ENCODE results near the gene TNFSF9. TPM values are rescaled to one million over a fixed set of nuclear protein-coding genes. Genes with fewer than 3 reads are reported as not detected.

The TNFSF9 gene
- total and polyA plus RNA-seq, 2 donors (not counting 1 experiment from before 2014, with no cell fraction given): 11.7 to 24.3 TPM

GRCh38 chr19:6522712-6523111, 8.1 kb upstream of the TNFSF9 start:
- CTCF ChIA-PET: interaction anchor here (0.7 to 3.6 kb wide), 8 partner anchors 12 to 340 kb away, joined by 3 to 19 read pairs (median 4); partner anchors contain the start of gene GPR108
- Histone ChIP-seq H4K20me1 (ENCODE audit: control insufficient read depth, insufficient read depth, low read length, poor library complexity, severe bottlenecking) (no peaks in the 10 kb centered on the region), H3K9ac (ENCODE audit: low read length) (peak overlapping the region; percentile 19), H3K4me1 (ENCODE audit: control insufficient read depth in 2 of 2, insufficient read depth in 2 of 2, low read length in 2 of 2) (peaks cover 20 to 53% of the 10 kb centered on the region in 2 donors), H3K79me2 (ENCODE audit: control insufficient read depth, insufficient read depth, low read length) (no peaks in the 10 kb centered on the region), H3K36me3 (replicated peaks in 1 of 2; ENCODE audit: control extremely low read depth in 1 of 2, control insufficient read depth in 1 of 2, extremely low read depth in 1 of 2, insufficient read depth in 2 of 2, low read length in 1 of 2) (no peaks in the 10 kb centered on the region), H3K4me2 (replicated peaks; ENCODE audit: low read depth, low read length, poor library complexity, severe bottlenecking) (peak overlapping the region; percentile 58), H3K27me3 (replicated peaks in 1 of 4; ENCODE audit: control extremely low read depth in 1 of 4, control insufficient read depth in 3 of 4, insufficient read depth in 4 of 4, low read length in 3 of 4) (no peaks in the 10 kb centered on the region), H3K27ac (ENCODE audit: low read length in 2 of 2) (peak overlapping the region; percentile 70 to 92), H2AFZ (ENCODE audit: insufficient read depth, low read depth, low read length, poor library complexity, severe bottlenecking) (peak overlapping the region; percentile 37), H3K4me3 (ENCODE audit: control extremely low read depth in 1 of 5, extremely low read depth in 1 of 5, insufficient read depth in 1 of 5, low read depth in 2 of 5, low read length in 4 of 5) (no peak overlapping the region), H3K9me3 (ENCODE audit: control extremely low read depth in 1 of 3, control insufficient read depth in 2 of 3, insufficient read depth in 1 of 3, low read length in 2 of 3) (peaks cover 0 to 4% (median 0%) of the 10 kb centered on the region in 3 donors)
- intact Hi-C loops (cut with micrococcal nuclease): loop anchor here (1.0 kb wide), 2 partner anchors 10 to 66 kb away; no protein-coding TSS in a partner anchor
- ATAC-seq (ENCODE audit: low read depth) (no peak), DNase-seq (no peak)
- Mint-ChIP-seq H3K4me3 (peak overlapping the region; percentile 80), H3K4me1 (peaks cover 36% of the 10 kb centered on the region), H3K27ac (peak overlapping the region; percentile 97), H3K27me3 (no peaks in the 10 kb centered on the region), H3K9me3 (ENCODE audit: insufficient read depth) (no peaks in the 10 kb centered on the region)
- TF ChIP-seq EZH2 (IDR thresholded peaks at IDR 0.05; ENCODE audit: borderline replicate concordance, insufficient read depth, low read depth, low read length, poor library complexity, severe bottlenecking) (no peak), CTCF (IDR thresholded peaks at IDR 0.05) (no peak)
- 79% methylated on average over 3 of the region's 6 CpGs for WGBS (ENCODE audit: insufficient coverage)
- POLR2A ChIA-PET: interaction anchor here (0.5 to 3.3 kb wide), 13 partner anchors 8 to 1768 kb away, joined by 3 to 14 read pairs (median 4); partner anchors contain the start of gene TNFSF9

GRCh38 chr19:6524311-6524710, 6.5 kb upstream of the TNFSF9 start:
- DNase-seq (no peak), ATAC-seq (ENCODE audit: low read depth) (no peak)
- Mint-ChIP-seq H3K4me3 (no peak overlapping the region), H3K9me3 (ENCODE audit: insufficient read depth) (no peaks in the 10 kb centered on the region), H3K27me3 (no peaks in the 10 kb centered on the region), H3K27ac (peak overlapping the region; percentile 41), H3K4me1 (peaks cover 39% of the 10 kb centered on the region)
- Histone ChIP-seq H3K27ac (ENCODE audit: low read length in 2 of 2) (no peak overlapping the region), H3K9me3 (ENCODE audit: control extremely low read depth in 1 of 3, control insufficient read depth in 2 of 3, insufficient read depth in 1 of 3, low read length in 2 of 3) (peaks cover 0 to 4% (median 0%) of the 10 kb centered on the region in 3 donors), H2AFZ (ENCODE audit: insufficient read depth, low read depth, low read length, poor library complexity, severe bottlenecking) (no peak overlapping the region), H3K4me2 (replicated peaks; ENCODE audit: low read depth, low read length, poor library complexity, severe bottlenecking) (no peak overlapping the region), H3K4me1 (ENCODE audit: control insufficient read depth in 2 of 2, insufficient read depth in 2 of 2, low read length in 2 of 2) (peaks cover 23 to 53% of the 10 kb centered on the region in 2 donors), H3K27me3 (replicated peaks in 1 of 4; ENCODE audit: control extremely low read depth in 1 of 4, control insufficient read depth in 3 of 4, insufficient read depth in 4 of 4, low read length in 3 of 4) (no peaks in the 10 kb centered on the region), H3K9ac (ENCODE audit: low read length) (no peak overlapping the region), H3K79me2 (ENCODE audit: control insufficient read depth, insufficient read depth, low read length) (no peaks in the 10 kb centered on the region), H4K20me1 (ENCODE audit: control insufficient read depth, insufficient read depth, low read length, poor library complexity, severe bottlenecking) (no peaks in the 10 kb centered on the region), H3K36me3 (replicated peaks in 1 of 2; ENCODE audit: control extremely low read depth in 1 of 2, control insufficient read depth in 1 of 2, extremely low read depth in 1 of 2, insufficient read depth in 2 of 2, low read length in 1 of 2) (no peaks in the 10 kb centered on the region), H3K4me3 (ENCODE audit: control extremely low read depth in 1 of 5, extremely low read depth in 1 of 5, insufficient read depth in 1 of 5, low read depth in 2 of 5, low read length in 4 of 5) (no peak overlapping the region)
- WGBS (ENCODE audit: insufficient coverage): 100% methylated on average over 1 of the region's 2 CpGs
- no peak for TF ChIP-seq CTCF (IDR thresholded peaks at IDR 0.05)
- TF ChIP-seq EZH2 (IDR thresholded peaks at IDR 0.05; ENCODE audit: borderline replicate concordance, insufficient read depth, low read depth, low read length, poor library complexity, severe bottlenecking): no peak
- ChIA-PET CTCF (no interaction called here), POLR2A (no interaction called here)
- intact Hi-C loops (cut with micrococcal nuclease): no loop called here
